Head of caudate nucleus (tissue), 42 donors: Measurements from ENCODE around the gene FRRS1L.
A peak's percentile ranks its signal among the peaks of the same experiment; 100 is the strongest.

Source experiments
- DNase-seq, 42 donors: peaks; one replicate each; pipeline versions ENCODE4 v3.0.0 to v3.0.0-alpha.2; 2020 to 2021; ENCODE audit warnings: mixed read lengths in 7 of 42
- intact Hi-C: fragments of 100-400 bp; cut with DNase I; formaldehyde crosslinking; loops from one replicate; pipeline ENCODE4 v1.15.0; 2022

FRRS1L gene

GRCh38 chr9:109088221-109088620 lies 78.8 kb downstream of the FRRS1L start:
- intact Hi-C loops, result no loop called here
- no peak for DNase-seq

- DNase-seq, result no peak
- intact Hi-C loops, result no loop called here
These were observed 79.3 kb downstream of the FRRS1L start for GRCh38 chr9:109087795-109088194.

- intact Hi-C loops, result no loop called here
- DNase-seq, result peak in 1 of 42 donors; percentile 8
These were observed 80.8 kb downstream of the FRRS1L start for GRCh38 chr9:109086221-109086620.

GRCh38 chr9:109085510-109085909 lies 81.5 kb downstream of the FRRS1L start:
- no peak for DNase-seq
- intact Hi-C loops, result no loop called here

- intact Hi-C loops, result no loop called here
- peak in 1 of 42 donors; percentile 18 for DNase-seq
These were observed 83.1 kb downstream of the FRRS1L start for GRCh38 chr9:109083813-109084405.

- DNase-seq, result no peak
- intact Hi-C loops, result no loop called here
These were observed 83.9 kb downstream of the FRRS1L start for GRCh38 chr9:109083141-109083540.

- intact Hi-C loops, result no loop called here
- no peak for DNase-seq
These were observed 84.9 kb downstream of the FRRS1L start for GRCh38 chr9:109082091-109082620.
